SK-N-SH treated with all-trans-retinoic acid at 6 μM for 48 hours (cell line): ENCODE data around the gene PHGDH.

ENCODE experiments used
- ARNTL ChIP-seq: fragments of 450-650 bp; formaldehyde crosslinking; IDR thresholded peaks from 2 replicates; pipeline ENCODE4 v1.5.0; 2020; ENCODE audit warnings: low read depth, mild to moderate bottlenecking, moderate library complexity, borderline replicate concordance
- PATZ1 ChIP-seq: fragments of 250-450 bp; sonication (Bioruptor Pico); IDR thresholded peaks from 2 replicates; pipeline ENCODE4 v1.8.0; 2020; ENCODE audit warnings: mild to moderate bottlenecking, moderate library complexity, borderline replicate concordance
- POU6F1 ChIP-seq: fragments of 250-450 bp; sonication (Bioruptor Pico); IDR thresholded peaks from 2 replicates; pipeline ENCODE4 v1.8.0; 2021; ENCODE audit warnings: low read depth, mild to moderate bottlenecking, moderate library complexity, borderline replicate concordance
- ZFP3 ChIP-seq: fragments of 250-450 bp; sonication (Bioruptor Pico); IDR thresholded peaks from 2 replicates; pipeline ENCODE4 v1.5.0; 2020; ENCODE audit warnings: mild to moderate bottlenecking, moderate library complexity
- ZNF565 ChIP-seq: fragments of 450-650 bp; formaldehyde crosslinking; conservative IDR thresholded peaks from 2 replicates; pipeline ENCODE4 v1.5.0; 2020; ENCODE audit warnings: low read depth, mild to moderate bottlenecking, moderate library complexity

GRCh38 chr1:119779869-119780356 is 68.2 kb downstream of the PHGDH start:
- no peak for TF ChIP-seq ZFP3
- no peak for TF ChIP-seq ARNTL (CRISPR knock-in tag)
- no peak for TF ChIP-seq PATZ1 (CRISPR knock-in tag)
- TF ChIP-seq POU6F1 (CRISPR knock-in tag): no peak
- TF ChIP-seq ZNF565 (CRISPR knock-in tag): no peak
